H1 (cell line): ENCODE data around the gene MYH9. TPM values are rescaled to one million over a fixed set of nuclear protein-coding genes. Genes with fewer than 3 reads are reported as not detected.
"Not testable (repeated sequence)": the region's sequence is repeated elsewhere in the genome, so short reads cannot be mapped to it uniquely, and the experiment has no call there.

Experiments used
- CTCF ChIA-PET: fragments of 300-600 bp; sonication (Branson Sonifier 250); formaldehyde crosslinking; loops from one replicate; lab custom pipeline; 2021; ENCODE audit not compliant: partially characterized antibody; lab: Charles Lee
- POLR2A ChIA-PET: fragments of 300-600 bp; sonication (Branson Sonifier 250); formaldehyde crosslinking; loops from one replicate; lab custom pipeline; 2021; ENCODE audit warnings: inconsistent platforms; ENCODE audit not compliant: partially characterized antibody; lab: Charles Lee
- DNase-seq, 2 experiments: peaks; one replicate each; pipeline versions ENCODE4 v3.0.0 to v3.0.0-alpha.2; 2010 to 2022; ENCODE audit warnings: low spot score in 2 of 2, low read depth in 1 of 2, mixed read lengths in 1 of 2
- FAIRE-seq: peaks from 2 replicates; lab custom pipeline; 2011; peaks lifted over from hg19 to GRCh38; lab: Jason Lieb, UNC
- H2AFZ ChIP-seq: 2 replicates; pipeline ENCODE4 v1.8.1; 2012; ENCODE audit warnings: low read length, inconsistent platforms
- H2AK5ac ChIP-seq: 2 replicates; pipeline ENCODE4 v1.6.1; 2013; ENCODE audit warnings: low read depth, low read length
- H2BK120ac ChIP-seq: replicated peaks from 2 replicates; pipeline ENCODE3; 2013; ENCODE audit warnings: low read depth, low read length, inconsistent platforms
- H2BK12ac ChIP-seq: 2 replicates; pipeline ENCODE4 v1.6.1; 2013; ENCODE audit warnings: low read depth, low read length
- H2BK15ac ChIP-seq: 2 replicates; pipeline ENCODE4 v1.6.1; 2013; ENCODE audit warnings: low read length
- H2BK20ac ChIP-seq: 2 replicates; pipeline ENCODE4 v1.6.1; 2013; ENCODE audit warnings: low read length
- H2BK5ac ChIP-seq: 2 replicates; pipeline ENCODE4 v1.6.1; 2013; ENCODE audit warnings: low read depth, low read length
- H3K14ac ChIP-seq: 2 replicates; pipeline ENCODE4 v1.6.1; 2013; ENCODE audit warnings: inconsistent platforms; ENCODE audit not compliant: insufficient read length
- H3K18ac ChIP-seq: 2 replicates; pipeline ENCODE4 v1.6.1; 2013; ENCODE audit warnings: low read length; ENCODE audit errors: extremely low read depth
- H3K23ac ChIP-seq: 2 replicates; pipeline ENCODE4 v1.6.1; 2013; ENCODE audit warnings: inconsistent platforms; ENCODE audit not compliant: insufficient read length
- H3K23me2 ChIP-seq: 2 replicates; pipeline ENCODE4 v1.6.1; 2013; ENCODE audit warnings: low read depth, low read length
- H3K27ac ChIP-seq: 2 replicates; pipeline ENCODE4 v1.6.1; 2011; ENCODE audit warnings: low read depth, low read length, inconsistent platforms
- H3K27me3 ChIP-seq, 4 experiments: replicated peaks in 1 of 4; 1 replicate in 1 of 4; 2 replicates in 3 of 4; pipeline versions ENCODE4 v1.6.1 to v1.8.1; 2011 to 2013; ENCODE audit warnings: low read length in 3 of 4, mild to moderate bottlenecking in 3 of 4, inconsistent platforms in 2 of 4, mixed read lengths in 2 of 4, moderate library complexity in 1 of 4; ENCODE audit not compliant: control insufficient read depth in 3 of 4, insufficient read depth in 3 of 4; ENCODE audit errors: extremely low read depth in 1 of 4
- H3K36me3 ChIP-seq, 4 experiments: 2 replicates each; pipeline versions ENCODE4 v1.6.1 to v1.8.1; 2011 to 2013; ENCODE audit warnings: mild to moderate bottlenecking in 4 of 4, low read length in 3 of 4, moderate library complexity in 2 of 4, control low read depth in 1 of 4, inconsistent platforms in 1 of 4; ENCODE audit not compliant: insufficient read depth in 4 of 4, control insufficient read depth in 2 of 4
- H3K4ac ChIP-seq: replicated peaks from 2 replicates; pipeline ENCODE3; 2013; ENCODE audit warnings: low read length, low read depth, mixed read lengths, inconsistent platforms; ENCODE audit not compliant: insufficient read length
- H3K4me1 ChIP-seq, 4 experiments: replicated peaks in 1 of 4; 1 replicate in 1 of 4; 2 replicates in 3 of 4; pipeline versions ENCODE4 v1.6.1 to v1.8.1; 2011 to 2013; ENCODE audit warnings: low read length in 3 of 4, inconsistent platforms in 2 of 4, mixed read lengths in 1 of 4; ENCODE audit not compliant: insufficient read depth in 4 of 4, control insufficient read depth in 3 of 4
- H3K4me2 ChIP-seq, 2 experiments: 2 replicates each; pipeline versions ENCODE4 v1.6.1 to v1.8.1; 2011 to 2013; ENCODE audit warnings: low read depth in 2 of 2, low read length in 2 of 2, control low read depth in 1 of 2, inconsistent platforms in 1 of 2, mild to moderate bottlenecking in 1 of 2; ENCODE audit not compliant: insufficient read depth in 1 of 2
- H3K4me3 ChIP-seq, 4 experiments: fragments of 200-600, 300-600 bp in 1 of 4; sonication (generic), shearing (Covaris generic), sonication (Bioruptor Twin) in 1 of 4; 2 replicates each; pipeline versions ENCODE4 v1.5.1 to v1.8.1; 2011 to 2016; ENCODE audit warnings: low read length in 4 of 4, low read depth in 3 of 4, control low read depth in 2 of 4, inconsistent platforms in 2 of 4, mild to moderate bottlenecking in 2 of 4, mixed read lengths in 1 of 4, moderate library complexity in 1 of 4; ENCODE audit not compliant: insufficient read depth in 2 of 4; ENCODE audit errors: extremely low read depth in 1 of 4
- H3K56ac ChIP-seq: replicated peaks from 2 replicates; pipeline ENCODE3; 2013; ENCODE audit warnings: low read depth, mild to moderate bottlenecking, mixed read lengths, low read length, inconsistent platforms; ENCODE audit not compliant: insufficient read length
- H3K79me1 ChIP-seq: 2 replicates; pipeline ENCODE4 v1.6.1; 2013; ENCODE audit warnings: low read depth, low read length, control low read depth
- H3K79me2 ChIP-seq, 2 experiments: 2 replicates each; pipeline versions ENCODE4 v1.6.1 to v1.8.1; 2012 to 2013; ENCODE audit warnings: low read length in 2 of 2, mild to moderate bottlenecking in 2 of 2, inconsistent platforms in 1 of 2; ENCODE audit not compliant: insufficient read depth in 2 of 2, control insufficient read depth in 1 of 2
- H3K9ac ChIP-seq, 4 experiments: replicated peaks in 1 of 4; 1 replicate in 1 of 4; 2 replicates in 3 of 4; pipeline versions ENCODE4 v1.6.1 to v1.8.1; 2011 to 2013; ENCODE audit warnings: low read depth in 3 of 4, low read length in 3 of 4, control low read depth in 2 of 4, mild to moderate bottlenecking in 2 of 4, moderate library complexity in 2 of 4, inconsistent platforms in 1 of 4; ENCODE audit errors: extremely low read depth in 1 of 4
- H3K9me3 ChIP-seq, 2 experiments: 2 replicates each; pipeline versions ENCODE4 v1.6.1 to v1.8.1; 2012 to 2013; ENCODE audit warnings: mild to moderate bottlenecking in 2 of 2, moderate library complexity in 2 of 2, control low read depth in 1 of 2, inconsistent platforms in 1 of 2, low read depth in 1 of 2, low read length in 1 of 2, mixed read lengths in 1 of 2; ENCODE audit not compliant: insufficient read depth in 2 of 2
- H4K20me1 ChIP-seq, 2 experiments: replicated peaks in 1 of 2; 2 replicates each; pipeline versions ENCODE3 to v1.8.1; 2011 to 2013; ENCODE audit warnings: inconsistent platforms in 2 of 2, low read length in 2 of 2, mild to moderate bottlenecking in 1 of 2; ENCODE audit not compliant: insufficient read depth in 2 of 2, control insufficient read depth in 1 of 2
- H4K5ac ChIP-seq: 2 replicates; pipeline ENCODE4 v1.6.1; 2013; ENCODE audit warnings: low read length, low read depth, mixed read lengths, inconsistent platforms; ENCODE audit not compliant: insufficient read length
- H4K8ac ChIP-seq: 2 replicates; pipeline ENCODE4 v1.8.0; 2013; ENCODE audit warnings: mild to moderate bottlenecking, moderate library complexity, low read length, inconsistent platforms; ENCODE audit not compliant: insufficient read depth; ENCODE audit errors: extremely low read depth
- H4K91ac ChIP-seq: replicated peaks from 2 replicates; pipeline ENCODE3; 2013; ENCODE audit warnings: low read length, mixed read lengths, inconsistent platforms; ENCODE audit not compliant: insufficient read length
- WGBS, 2 experiments: shearing (Covaris generic) in 1 of 2; methylation state at CpG; one replicate each; pipeline versions ENCODE4 v1.1.6 to v1.1.7; 2013 to 2015; ENCODE audit warnings: low lambda C conversion rate in 2 of 2, mixed read lengths in 2 of 2, inconsistent platforms in 1 of 2, low coverage in 1 of 2, missing lambda C conversion rate in 1 of 2; ENCODE audit not compliant: insufficient replicate concordance in 2 of 2, insufficient coverage in 1 of 2, insufficient read length in 1 of 2; ENCODE audit errors: extremely low coverage in 1 of 2, missing lambda C conversion rate in 1 of 2; 5-methylcytosine and 5-hydroxymethylcytosine counted together
- polyA plus RNA-seq, 7 experiments: library from polyadenylated mRNA; depleted of rRNA in 3 of 7; stranded (reverse) in 5 of 7; unstranded in 2 of 7; fragments of >200 nt in 5 of 7; fragments of 200-250 nt in 2 of 7; gene quantifications; 1 replicate in 5 of 7; 2 replicates in 1 of 7; 4 replicates in 1 of 7; pipeline versions ENCODE4 v1.2.1 to v1.2.3, GENCODE V29; 2011 to 2013; ENCODE audit warnings: missing spikeins in 2 of 7, mixed read lengths in 2 of 7
- total RNA-seq: library from RNA; stranded (reverse); fragmentation: NEBNext Ultra II Directional; extraction: Animal tissue kit (Norgen Biotek cat#: 25700); gene quantifications from 2 replicates; pipeline ENCODE4 v1.2.1, GENCODE V29; 2021

MYH9 gene
- total and polyA plus RNA-seq, 2 of the 8 experiments (the other 6 are each of a cell fraction or from before 2014, with no cell fraction given), result 24.9 to 322 TPM

DNA sequence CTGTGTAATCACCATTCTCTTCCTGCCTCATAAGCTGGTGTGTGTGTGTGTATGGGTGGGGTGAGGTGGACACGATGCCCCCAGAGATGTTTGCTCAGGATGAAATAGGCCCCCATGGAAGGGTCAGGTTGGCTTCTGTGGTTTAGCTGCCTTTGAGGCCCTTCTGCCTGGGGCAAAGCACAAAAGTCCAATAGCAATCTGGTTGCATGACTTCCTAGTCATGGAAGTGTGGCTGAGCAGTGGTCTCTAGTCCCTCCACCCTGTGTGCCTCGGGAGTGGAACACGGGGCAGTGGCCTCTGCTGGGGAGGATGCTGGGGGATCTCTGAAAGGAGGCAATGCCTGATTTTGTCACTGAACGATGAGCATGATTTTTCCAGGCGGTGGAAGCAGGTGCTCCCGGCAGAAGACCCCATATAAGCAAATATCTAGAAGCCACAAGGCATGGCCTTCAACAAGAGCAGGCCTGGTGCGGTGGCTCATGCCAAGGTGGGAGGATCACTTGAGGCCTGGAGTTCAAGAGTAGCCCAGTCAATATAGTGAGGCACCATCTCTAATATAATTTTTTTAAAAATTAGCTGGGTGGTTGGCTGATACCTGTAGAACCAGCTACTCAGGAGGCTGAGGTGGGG lies 135.7 kb downstream of the MYH9 start:
- not testable (repeated sequence) for DNase-seq, H2AFZ ChIP-seq, H2BK20ac ChIP-seq, H3K27ac ChIP-seq, H2BK120ac ChIP-seq, H3K36me3 ChIP-seq, H3K14ac ChIP-seq, H2BK12ac ChIP-seq, H2BK5ac ChIP-seq, H3K4me2 ChIP-seq, H2BK15ac ChIP-seq, H3K9me3 ChIP-seq, H3K4me3 ChIP-seq, H3K27me3 ChIP-seq, H2AK5ac ChIP-seq, H3K79me2 ChIP-seq, H3K4me1 ChIP-seq, H3K56ac ChIP-seq, H3K9ac ChIP-seq, H3K4ac ChIP-seq, H4K8ac ChIP-seq, H3K18ac ChIP-seq, H3K23ac ChIP-seq, H3K79me1 ChIP-seq, H4K5ac ChIP-seq, FAIRE-seq, H4K20me1 ChIP-seq, H3K23me2 ChIP-seq, H4K91ac ChIP-seq
- POLR2A ChIA-PET, result interaction anchor here (1.6 kb wide), 1 partner anchor 10 kb away, joined by 4 read pairs; no protein-coding TSS in a partner anchor
- CTCF ChIA-PET, result interaction anchor here (1.7 to 3.9 kb wide), 3 partner anchors 13 to 57 kb away, joined by 3 to 30 read pairs (median 8); partner anchors contain the start of gene APOL2
- 91% methylated on average over 7 of the region's 7 CpGs; no CpG with 5 or more reads in 1 of the 2 experiments for WGBS, 2 experiments
